Muscle of back (tissue), 11 donors: ENCODE data around the gene PDZK1IP1. TPM values are rescaled to one million over a fixed set of nuclear protein-coding genes. Genes with fewer than 3 reads are reported as not detected.
"Not testable (repeated sequence)": the region's sequence is repeated elsewhere in the genome, so short reads cannot be mapped to it uniquely, and the experiment has no call there.

Source experiments
- DNase-seq, 3 donors: peaks; one replicate each; pipeline versions ENCODE4 v3.0.0 to v3.0.0-alpha.2; 2013
- polyA plus RNA-seq, 10 donors: library from polyadenylated mRNA; unstranded; fragments of 120-200 nt; gene quantifications; one replicate each; pipeline ENCODE4 v1.2.1, GENCODE V29; 2013; ENCODE audit not compliant: insufficient read length in 10 of 10

The PDZK1IP1 gene
- polyA plus RNA-seq, 10 donors = 0.18 to 0.42 (median 0.31) TPM; not detected in 5

DNA sequence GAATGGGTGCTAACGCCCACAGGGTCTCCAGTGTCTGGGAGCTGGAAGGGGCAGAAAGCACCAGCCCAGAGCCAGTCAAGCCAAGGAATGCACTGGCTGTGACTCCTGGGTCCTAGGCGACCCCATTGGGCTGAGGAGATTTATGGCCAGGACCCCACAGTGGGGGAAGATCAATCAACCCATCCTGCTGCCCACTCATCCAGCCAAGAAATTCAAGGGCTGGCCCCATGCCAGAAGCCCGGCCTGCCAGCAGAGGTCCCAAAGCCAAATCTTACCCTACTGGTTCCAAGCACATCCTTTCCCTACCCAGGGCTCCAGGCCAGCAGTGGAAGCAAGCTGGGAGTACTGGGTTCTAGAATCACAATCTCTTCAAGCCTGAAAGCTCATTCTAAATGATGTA is 6.8 kb upstream of the PDZK1IP1 start:
- no peak for DNase-seq

DNA sequence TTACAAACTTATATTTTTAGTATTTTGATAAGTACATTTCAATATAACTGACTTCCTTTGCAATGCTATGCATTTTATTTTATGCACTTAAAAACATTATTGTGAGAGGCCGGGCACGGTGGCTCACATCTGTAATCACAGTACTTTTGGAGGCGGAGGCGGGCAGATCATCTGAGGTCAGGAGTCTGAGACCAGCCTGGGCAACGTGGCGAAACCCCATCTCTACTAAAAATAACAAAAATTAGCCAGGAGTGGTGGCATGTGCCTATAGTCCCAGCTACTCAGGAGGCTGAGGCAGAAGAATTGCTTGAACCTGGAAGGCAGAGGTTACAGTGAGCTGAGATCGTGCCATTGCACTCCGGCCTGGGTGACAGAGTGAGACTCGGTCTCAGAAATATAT is 6.1 kb upstream of the PDZK1IP1 start:
- DNase-seq = not testable (repeated sequence)

DNA sequence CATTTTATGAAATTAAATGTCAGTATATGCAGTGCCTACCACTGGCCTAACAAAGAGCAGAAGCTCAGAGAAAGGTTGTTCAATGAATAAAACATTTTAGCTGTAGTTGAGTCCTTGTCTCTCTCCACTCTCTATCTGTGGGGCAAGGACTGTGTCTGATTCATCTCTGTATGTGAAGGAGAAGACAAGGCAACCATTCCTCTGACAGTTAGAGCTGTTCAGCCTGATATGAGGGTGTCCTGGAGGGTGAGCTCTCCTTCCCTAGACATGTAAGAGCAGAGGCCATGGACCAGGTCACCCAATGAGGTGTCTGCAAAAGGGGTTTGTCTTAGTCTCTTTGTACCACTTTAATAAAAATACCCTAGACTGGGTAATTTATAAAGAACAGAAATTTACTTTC is 4.5 kb upstream of the PDZK1IP1 start:
- DNase-seq = no peak

DNA sequence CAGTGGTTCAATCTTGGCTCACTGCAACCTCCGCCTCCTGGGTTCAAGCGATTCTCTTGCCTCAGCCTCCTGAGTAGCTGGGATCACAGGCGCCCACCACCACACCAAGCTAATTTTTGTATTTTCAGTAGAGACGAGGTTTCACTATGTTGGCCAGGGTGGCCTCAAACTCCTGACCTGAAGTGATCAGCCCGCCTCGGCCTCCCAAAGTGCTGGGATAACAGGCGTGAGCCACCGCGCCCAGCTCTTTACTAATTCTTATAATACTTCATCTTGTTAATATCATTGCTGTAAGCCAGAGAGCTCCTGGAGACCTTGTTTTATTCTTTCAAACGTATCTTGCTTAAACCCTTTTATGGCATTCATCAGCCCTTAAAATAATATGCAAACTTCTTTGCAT is 3.7 kb upstream of the PDZK1IP1 start:
- DNase-seq = not testable (repeated sequence)

DNA sequence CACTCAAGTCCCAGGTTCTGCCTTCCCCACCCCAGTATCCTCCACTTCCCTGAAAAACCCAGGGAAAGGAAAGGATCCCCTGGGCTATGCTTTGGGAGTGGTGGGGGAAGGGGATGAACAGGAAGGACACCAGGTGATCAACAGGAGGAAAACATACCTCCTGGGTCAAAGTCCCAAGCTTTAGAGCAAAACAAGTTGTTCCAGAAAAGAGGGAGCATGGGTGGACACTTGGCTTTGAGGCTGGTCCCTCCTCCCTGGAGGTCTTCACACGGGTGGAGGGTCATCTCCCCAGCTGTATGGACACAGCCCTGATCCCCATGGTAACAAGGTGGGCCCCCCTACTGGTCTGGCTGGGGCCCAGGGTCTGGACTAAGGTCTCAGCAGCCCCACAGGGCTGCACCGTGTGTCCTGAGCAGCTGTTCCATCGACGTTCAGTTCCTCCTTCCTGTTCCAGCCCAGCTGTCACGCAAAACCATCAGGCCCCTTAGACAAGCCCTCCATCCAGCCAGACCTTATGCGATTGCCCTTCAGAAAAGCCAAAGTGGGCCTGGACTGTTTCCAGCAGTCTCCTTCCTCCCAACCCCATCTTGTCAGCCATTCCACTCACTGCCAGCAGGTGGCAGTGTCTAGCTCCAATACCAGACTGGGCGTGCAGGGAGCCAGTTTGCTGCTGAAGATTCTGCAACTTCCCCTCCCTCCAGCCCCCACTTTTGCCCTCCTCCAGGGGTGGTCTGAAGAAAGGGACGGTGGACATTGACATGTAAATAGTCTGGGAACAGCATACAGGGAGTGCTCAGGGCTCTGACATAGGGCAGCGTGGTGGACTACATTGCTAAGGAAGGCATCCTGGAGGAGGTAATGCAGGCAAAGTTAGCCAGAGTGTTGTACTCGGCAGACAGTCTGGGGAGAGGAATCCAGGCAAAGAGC is 2.9 kb upstream of the PDZK1IP1 start:
- DNase-seq = peak; percentile 68 to 90 (median 84)

DNA sequence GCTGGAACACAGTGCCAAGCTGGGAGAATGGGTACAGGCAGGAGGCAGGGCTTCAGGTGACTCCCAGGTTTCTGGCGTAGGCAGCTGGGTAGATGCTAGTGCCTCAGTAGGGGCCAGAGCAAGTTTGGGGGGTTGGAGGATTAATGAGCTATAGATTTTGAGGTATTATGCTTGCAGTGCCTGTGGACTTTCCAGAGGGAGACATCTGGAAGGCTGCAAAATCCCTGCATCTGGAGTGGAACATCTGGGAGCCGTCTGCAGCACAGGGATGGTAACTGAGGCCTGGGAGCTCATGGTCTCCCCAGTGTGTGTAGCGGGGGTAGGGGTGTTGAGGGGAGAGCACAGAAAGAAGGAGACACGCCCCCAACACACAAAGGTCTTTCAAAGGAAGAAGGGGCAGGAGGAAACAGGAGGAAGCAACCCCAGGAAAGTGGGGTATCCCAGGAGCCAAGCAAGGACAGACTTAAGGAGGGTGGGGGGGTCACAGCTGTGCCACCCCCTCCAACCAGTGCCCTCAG is 2.2 kb upstream of the PDZK1IP1 start:
- peak in 1 of 3 donors; percentile 40 for DNase-seq

DNA sequence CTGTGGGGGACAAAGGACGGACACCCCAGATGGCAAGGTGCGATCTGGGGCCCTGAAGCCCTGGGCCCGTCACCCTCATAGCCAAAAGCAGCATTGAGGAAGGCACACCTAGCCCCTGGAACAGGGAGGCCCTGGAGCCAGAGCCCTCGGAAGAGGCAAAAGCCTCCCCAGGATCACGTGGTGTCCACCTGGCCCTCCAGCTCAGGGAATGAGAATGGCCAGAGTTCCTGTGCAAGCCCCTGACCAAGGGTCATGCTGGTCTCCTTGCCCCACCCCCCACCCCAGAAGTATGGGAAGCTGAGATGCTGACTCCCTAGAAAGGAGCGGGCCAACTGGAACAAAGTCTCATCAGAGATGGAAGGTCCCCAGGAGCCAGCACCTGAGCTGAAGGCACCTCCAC is 1.0 kb upstream of the PDZK1IP1 start:
- DNase-seq = peak in 1 of 3 donors; percentile 1

DNA sequence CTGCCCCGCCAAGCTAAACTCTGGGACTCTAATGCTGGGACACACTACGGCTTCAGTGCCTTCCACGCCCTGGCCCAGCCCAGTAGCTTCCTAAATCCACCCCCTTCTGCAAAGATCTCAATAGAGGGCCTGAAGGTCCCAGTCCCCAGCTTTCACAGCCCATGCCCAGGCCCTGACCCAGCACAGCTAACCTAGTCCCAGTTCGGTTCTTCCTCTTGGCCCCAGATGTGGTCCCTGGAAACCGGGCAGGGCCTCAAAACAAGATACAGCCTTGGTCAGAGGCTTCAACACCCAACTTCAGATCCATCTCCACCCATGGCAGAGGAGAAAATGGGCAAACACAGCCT is 646 bp upstream of the PDZK1IP1 start:
- DNase-seq = no peak

DNA sequence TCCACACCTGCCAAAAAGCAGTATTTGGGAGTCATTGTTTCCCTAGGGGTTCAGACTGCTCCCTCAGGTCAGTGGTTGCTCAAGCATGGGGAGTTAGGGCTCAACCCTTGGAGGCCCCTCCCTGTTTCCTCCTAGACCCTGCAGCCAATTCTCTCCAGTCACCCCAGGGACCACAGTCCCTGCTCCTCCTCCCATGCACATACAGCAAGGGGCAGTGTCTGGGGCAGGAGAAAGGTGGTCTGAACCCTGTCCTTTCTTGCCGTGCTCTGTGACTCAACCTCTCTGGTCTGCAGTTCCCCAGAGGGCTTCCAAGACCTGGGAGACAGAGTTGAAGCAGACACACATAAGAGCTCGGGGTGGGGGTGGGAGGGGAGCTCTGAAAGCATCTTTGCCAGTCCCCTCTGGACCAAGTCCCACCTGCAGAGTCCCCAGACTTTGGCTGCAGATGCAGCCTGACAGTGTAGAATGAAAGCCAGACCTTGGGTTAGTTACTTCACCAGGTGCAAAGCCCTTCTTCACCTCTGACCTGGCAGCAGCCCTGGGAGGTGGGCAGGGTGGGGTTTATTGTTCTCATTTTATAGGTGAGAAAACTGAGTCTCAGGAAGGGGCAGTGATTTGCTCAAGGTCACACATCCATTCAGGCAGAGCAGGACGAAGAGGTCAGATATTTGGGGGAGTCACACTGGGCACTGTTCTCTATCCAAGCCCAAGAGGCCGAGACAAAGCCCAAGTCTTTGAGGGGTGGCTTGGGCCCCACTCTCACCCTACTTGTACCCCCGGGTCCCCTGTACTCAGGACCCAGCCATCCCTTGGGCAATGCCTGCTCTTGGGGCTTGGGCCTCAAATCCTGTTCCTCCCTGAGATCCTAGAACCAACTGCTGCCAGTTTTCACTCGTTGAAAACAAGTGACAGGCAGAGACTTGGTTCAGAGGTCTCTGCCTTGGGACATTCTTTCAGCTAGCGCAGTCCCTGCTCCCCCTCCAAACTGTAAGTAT is 748 bp downstream of the PDZK1IP1 start:
- DNase-seq = no peak

DNA sequence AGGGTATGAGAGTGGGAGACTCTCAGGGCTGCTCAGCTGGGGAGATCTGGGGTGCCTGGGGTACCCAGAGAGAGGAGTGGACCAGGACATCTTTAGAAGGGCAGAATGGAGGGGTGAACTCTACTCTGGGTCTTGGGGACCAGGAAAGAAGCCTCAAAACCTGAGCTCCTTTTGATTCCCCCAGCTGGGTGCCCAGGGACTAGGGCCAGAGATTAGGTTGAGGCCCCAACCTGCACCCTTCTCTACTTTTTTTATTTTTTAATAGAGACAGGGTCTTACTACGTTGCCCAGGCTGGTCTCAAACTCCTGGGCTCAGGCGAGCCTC is 1.9 kb downstream of the PDZK1IP1 start:
- no peak for DNase-seq

DNA sequence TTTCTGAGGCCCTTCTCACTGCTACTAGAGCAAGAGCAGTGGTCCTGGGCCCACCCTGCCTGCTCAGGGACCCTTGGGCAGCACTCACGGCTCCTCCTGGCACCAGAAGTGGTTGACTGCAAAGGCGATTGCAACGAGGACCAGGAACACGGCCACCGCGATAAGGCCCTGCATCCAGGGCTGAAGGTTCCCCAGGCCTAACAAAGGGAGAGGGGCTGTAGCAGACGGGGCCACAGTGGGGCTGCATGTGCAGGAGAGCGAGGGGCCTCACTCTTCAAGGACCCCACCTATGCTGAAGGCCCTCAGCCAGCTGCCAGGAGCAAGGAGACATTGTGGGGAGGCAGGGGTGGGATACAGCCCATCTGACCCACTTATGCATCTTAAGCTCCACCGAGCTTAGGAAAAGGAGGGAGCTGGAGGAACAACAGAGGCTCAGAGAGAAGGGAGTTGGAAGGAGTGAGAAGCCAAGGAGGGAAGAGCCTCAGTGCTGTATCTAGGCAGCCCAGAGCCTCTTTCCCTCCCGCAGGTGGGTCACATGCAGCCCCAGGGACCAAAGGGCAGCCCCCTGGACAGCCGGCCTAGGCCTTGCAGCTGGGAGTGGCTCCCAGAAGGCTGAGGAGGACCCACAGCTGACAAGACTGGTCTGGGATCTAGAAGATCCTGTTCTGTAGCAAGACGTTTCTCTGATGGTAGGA is 2.5 kb downstream of the PDZK1IP1 start:
- no peak for DNase-seq

DNA sequence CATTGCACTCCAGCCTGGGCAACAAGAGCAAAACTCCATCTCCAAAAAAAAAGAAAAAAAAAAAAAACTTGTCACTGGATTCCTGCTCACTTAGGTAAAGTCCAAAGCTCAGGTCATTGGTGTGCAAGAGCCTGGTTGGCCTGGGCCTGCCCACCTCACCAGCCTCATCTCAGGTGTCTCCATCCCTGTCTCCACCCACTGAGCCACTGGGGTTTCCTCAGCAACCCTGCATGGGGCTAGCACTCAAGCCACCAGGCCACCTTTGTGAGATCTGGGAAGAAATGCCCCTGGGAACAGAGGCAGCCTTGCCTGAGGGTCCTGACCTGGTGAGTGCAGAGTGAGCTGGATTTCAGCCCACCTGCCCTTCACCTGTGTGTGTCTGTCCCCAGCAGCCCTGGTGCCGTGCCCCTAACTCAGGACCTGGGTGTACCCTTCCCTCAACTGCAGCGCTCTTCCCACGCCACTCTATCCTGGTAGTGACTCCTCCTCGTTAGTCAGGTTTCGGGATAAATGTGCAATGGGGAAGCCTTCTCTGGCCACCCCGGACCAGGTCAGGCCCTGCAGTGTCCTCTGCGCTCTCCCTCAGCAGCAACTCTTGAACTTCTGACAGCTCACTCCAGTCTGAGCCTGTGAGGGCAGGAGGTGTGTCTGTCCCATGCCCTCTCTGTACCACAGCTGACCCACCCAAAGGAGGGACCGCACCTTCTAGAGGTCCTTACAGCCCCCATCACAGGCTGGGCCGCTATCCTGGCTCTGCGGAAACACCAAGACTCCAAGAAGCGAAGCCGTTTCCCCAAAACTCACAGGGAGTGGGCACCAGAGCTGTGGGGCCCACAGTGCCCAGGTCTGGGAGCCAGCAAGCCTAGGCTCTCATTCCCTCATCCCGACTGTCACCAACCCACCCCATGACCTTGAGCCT is 3.3 kb downstream of the PDZK1IP1 start:
- DNase-seq = no peak

DNA sequence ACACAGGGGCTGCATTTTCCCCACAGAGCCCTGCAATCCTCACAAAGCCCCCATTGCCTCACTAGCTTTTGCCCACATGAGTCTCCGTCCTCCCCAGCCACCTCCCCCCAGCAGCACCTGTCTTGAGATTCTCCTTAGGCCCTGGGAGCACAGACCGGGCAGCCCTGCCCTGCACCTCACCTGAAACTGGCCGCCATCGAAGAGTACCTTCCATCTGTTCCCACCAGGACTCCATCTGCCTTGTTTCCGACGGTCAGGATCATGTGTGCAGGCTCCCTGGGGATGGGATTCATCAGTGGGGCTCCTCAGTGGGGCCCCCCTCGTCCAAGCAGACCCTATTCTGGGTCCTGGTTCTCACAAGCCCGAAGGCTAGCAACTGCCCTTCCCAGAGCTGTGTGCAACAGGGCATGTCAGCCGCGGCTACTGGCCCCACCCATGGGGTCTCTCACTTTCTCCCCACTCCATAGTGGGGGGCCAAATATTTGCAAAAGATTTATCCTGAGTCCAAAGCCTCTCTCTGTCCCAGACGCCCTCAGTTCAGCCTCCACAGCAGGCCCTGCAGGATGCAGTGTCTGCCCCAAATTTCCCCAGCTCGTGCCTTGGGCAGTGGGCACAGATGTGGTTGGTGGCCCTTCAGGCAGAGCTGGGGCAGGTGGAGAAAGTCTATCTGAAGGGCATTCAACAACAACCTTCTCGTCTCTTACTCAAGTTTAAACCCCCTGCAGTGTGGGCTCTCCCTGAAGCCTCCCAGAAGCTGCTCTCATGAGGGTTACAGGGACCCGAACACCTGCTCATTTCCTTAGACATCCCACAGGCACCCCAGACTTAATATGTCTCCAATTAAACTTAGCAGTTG is 4.8 kb downstream of the PDZK1IP1 start:
- no peak for DNase-seq

DNA sequence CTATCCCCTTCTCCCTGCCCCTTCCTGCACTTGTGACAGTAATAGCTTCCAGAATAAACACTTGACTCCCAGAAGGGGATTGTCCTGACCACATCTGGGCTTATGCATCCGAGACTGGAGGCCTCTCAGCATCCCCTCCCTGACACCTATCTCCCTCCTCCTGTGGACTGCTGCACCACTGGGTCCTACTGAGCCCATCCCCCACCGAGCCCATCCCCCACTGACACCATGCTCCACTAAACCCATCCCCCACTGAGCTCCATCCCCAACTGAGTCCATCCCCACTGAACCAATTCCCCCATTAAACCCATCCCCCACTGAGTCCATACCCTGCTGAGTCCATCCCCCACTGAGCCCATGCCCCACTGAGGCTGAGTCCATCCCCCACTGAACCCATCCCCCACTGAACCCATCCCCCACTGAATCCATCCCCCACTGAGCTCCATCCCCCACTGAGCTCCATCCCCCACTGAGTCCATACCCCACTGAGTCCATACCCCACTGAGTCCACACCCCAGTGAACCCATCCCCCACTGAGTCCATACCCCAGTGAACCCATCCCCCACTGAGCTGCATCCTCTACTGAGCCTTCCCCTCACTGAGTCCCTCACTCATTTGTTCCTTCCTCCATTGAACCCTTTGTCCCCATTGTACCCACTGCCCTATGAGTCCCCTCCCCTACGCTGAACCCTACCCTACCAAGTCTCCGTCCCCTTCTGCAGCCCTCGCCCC is 5.6 kb downstream of the PDZK1IP1 start:
- no peak for DNase-seq

DNA sequence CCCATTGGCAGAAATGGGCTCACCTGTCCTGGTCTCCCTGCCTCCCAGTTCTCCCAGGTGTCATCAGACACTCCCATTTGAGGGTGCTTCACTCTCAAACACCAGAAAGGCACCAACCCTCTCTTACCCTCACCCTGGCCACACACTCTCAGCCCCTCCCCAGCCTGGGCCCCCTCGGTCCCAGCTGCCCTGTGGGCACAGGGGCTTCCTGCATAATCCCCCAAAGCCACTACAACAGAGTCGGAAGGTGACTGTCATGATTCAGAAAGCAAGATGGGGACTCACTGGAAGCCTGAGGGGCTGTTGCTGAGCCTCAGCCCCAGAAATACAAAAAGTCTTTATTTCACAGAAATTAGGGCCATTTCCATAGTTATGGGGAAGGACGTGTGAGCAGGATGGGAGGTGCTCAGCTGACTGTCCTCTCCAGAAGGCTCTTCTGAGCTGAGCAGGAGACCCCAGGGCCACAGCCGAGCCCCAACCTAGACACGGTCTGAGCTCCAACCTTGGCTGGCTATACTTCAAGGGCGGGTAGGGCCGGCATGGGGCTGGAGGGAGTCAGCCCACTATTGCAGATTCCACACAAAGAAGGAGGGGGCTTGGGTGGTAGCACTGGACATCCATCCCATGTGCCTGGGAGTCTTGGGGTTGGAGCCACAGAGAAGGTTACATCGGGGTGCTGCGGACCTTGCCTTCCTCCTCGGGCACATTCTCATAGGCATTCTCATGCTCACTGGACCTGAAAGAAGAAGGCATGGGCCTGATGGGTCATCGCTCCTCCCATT is 6.3 kb downstream of the PDZK1IP1 start:
- no peak for DNase-seq

DNA sequence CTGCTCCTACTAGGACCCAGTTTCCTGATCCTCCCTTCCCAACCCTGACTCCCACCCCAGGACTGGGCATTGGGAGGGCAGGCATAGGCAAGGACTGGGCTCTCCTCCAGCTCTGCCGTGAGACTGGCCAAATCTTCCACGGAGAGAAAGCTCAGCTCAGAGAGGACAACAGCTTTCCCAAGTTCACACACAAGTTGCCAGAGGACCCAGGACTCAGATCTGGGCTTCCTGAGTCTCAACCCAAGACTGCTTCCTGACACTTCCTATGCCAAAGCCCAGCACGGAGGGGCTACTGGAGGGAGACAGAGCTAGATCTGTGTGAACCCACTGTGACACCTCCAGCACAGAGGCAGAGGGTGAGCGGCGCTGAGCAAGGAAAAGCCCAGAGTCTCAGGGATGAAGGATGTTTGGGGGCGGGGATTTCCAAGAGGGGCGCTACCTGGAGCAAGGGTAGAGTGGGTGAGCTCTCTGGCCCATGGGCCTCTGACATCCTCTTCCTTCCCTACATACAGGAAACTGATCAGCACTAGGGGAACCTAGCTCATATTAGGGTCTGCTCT is 7.1 kb downstream of the PDZK1IP1 start:
- DNase-seq = no peak

DNA sequence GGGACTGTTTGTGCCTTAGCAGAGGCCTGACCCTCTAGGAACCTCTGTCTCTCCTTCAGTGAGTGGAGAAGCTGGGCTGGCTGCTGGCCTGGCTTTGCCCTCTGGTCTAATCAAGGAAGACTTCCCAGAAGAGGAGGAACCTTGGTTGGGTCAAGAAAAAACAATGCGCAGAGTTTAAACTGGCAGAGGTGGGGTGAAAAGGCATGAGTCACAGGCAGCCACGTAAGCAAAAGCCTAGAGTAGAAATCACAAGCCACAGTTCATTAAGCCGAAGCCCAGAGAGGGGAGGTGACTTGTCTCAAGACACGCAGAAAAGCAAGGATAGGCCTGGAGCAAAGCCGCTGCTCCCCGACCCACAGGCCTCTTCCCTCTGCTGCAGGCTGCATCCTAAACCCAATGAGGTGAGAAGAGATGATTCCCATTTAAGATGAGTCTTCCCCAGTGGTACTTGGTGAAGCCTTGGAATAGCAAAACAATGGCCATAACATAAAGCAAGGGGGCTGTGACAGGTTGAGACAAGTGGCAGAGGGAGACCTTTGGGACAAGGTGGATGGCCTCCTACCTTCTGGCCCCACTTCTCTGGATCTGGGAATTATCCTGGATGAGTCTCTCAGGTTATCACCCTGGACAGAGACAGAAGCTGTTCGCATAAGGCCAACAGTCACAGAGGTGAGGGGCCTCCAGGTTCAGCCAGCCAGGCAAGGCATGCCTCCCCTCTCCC is 7.7 kb downstream of the PDZK1IP1 start:
- DNase-seq = no peak
